NCI-H2227 (cell line): ENCODE measurements around the gene TMEM158.

ENCODE experiments used
- DNase-seq: peaks from one replicate; lab custom pipeline; 2025; ENCODE audit not compliant: unreplicated experiment; lab: John Stamatoyannopoulos, UW

The TMEM158 gene

DNA sequence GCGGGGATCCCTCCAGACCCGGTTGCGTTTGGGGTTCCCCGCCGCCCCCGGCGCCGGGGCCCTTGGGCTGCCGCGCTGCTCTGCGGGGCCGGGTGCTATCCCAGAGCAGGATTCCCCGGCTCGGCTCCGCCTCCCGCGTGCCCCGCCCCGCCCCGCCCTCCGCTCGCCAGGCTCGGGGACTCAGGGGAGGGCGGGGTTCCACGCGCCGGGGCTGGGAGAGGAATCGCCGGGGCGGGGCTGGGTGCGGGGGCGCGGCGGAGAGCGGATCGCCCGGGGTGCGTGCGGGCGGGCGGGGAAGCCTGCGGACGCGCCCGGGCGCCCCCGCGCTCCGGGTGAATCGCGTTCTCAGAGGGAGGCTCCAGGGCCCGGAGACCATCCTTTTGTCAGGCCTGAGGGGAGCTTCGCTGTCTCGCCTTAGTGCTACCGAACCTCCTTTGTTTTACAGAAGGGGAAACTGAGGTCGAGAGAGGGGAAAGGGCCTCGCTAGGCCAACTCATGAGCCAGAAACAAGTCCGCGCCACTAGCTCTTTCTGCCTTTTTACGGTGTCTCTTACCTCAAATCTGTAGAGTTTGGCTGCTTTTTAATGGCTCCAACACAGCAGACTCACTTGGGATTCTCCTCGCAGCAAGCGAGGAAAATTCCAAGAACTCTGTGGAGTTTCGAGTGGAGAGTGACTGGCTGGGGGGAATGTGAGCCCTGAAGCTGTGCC, at the start of gene TMEM158:
TSS of gene TMEM158 (minus strand) at position 82 of the 710 bp plus-strand sequence. CDS start 260 bp downstream, outside the sequence.
- DNase-seq: peak; percentile 78

DNA sequence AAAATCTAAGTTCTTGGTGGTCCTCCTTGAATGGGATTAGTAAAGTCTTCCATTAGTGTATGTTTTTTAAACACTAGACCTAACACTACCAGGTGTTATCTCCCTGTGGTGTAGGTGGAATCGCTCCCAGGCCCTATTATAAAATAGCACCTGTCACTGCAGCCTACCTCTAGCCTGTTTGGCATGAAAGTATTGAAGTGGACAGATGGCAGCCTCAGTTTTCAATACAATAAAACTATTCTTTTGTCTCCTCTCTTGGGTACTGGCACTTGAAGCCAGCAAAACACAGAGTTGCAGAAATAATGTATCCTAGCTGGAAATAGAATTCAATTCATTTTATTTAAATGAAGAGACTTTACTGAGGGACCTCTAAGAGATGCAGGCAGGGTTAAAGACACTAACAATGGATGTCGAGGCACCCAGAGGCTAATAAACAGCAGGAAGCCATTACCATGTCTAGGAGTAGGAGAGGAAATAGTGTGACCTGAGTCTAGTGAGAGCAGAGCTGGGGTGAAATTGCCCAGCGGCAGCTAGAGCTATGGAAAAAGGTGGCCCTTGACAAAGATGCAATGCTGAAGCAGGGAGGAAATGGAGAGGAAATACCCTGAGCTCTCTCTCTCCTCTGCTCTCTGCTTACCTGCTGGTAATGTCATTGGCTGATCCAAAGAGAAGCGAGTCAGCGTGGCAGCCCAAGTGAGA, 49.1 kb upstream of the TMEM158 start:
- DNase-seq: no peak

DNA sequence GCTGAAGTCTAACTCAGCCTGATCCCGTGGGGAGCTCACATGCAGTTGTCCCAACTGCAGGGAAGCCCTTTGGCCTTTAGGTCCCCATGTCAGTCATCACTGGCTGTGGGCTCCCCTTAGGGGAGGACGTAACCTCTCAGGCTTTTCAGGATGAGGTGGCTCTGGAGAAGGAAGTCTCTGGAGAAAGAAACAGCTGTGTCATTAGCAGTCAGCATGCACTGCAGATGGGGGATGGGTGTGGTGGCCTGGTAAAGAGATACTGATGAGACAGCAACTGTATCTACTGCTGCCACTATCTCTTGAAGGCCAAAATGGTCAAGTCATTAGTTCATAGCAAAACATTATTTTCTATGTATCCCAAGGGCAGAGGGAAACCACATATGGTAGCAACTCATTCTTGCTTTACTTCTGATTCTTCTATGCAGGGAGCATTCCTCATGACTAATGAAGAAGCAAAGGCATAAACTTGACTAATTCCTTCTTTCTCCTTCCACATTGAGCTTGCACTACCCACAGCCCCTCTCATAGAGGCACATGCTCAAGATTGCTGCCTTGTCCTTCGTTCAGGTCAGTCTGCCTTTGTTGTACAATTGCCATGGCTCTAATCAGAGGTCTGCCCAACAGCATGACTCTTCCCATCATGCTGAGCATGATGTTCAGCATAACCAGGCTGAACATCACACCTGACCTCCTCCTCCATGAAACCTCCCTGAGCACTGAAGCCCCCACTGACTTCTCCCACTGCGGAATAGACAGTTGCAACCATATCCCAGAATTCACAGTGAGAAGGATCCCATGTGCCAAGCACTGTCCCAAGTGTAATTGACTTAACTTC, 47.8 kb upstream of the TMEM158 start:
- no peak for DNase-seq

DNA sequence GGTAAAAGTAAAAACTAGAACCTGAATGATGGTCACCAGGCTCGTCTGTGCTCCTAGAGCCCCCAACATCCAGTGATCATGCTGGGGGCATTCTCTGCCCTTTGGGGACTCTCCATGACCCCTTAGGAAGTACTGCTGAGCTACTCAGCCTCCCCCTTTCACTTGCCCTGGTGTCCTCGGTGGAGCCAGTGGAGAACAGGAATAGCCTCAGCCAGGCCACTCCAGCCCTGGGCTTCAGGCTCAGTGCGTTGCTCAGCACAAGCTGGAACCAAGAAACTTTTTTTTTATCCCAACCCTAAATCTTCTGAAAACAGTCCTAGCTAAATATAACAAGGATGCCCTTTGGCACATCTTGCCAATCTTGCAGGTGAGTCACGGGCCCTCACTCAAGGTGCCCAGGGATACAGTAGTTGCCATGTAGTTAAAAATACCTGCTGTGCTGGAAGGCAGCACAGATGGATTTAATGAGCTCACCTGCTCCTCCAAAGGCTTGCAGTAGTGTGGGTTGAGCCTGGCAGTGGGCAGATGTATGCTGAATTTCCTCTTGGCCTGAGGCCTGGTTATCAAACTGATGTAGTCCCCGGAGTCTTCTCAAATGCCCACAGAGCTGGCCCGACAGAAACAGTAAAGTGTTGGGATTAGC, 46.9 kb upstream of the TMEM158 start:
- DNase-seq: no peak

DNA sequence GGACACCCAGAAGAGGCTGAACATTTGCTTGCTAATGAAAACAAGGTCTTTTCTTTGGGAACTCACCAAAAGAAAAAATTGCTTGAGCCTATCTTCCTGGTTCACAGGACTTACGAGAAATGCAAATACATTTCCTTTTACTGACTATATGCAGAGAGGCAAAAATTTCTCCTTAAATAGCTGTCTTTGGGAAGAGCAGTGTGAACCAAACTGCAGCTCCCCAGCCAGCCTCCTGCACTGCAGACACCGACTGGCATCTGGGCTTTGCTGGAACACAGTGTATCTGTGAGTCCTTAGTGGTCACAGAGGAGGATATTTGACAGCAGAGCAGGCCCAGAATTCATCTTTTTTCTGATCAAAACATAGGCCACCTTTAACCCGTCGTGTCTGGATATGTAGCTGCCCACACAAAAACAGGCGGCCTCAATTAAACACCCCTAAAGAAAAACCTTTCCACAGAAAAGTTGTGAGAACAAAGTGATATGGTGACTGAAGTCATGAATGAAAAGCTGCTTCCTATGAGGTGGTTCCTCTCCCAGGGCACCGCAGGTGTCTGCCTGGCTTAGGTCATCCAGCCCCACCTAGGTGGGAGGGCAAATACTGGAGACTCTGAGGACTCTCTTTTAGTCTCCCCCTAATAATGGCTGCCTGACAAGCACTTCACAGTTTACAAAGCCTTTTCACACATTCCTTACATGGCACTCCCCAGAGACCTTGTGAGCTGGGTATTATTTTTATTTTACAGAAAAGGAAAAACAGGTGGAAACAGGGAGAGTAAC, 46.1 kb upstream of the TMEM158 start:
- DNase-seq: no peak

DNA sequence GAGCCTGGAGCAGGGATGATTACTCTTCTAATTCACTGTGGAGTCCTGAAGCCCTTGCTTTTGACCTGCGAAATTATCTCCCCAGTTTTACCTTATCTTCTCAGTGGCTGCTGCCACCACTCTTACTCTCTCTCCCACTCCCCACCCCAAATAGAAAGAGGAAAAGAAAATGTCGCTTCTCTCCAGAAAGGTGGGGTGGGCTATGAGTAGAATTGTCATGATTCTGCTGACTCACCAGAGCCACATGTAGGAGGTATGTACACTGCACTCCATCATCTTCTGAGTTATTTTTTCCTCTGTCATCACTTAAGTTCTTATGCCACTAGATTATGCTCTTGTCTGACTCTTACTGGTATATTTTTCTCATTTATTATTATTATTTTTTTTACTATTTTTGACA, 43.9 kb upstream of the TMEM158 start:
- peak; percentile 34 for DNase-seq

DNA sequence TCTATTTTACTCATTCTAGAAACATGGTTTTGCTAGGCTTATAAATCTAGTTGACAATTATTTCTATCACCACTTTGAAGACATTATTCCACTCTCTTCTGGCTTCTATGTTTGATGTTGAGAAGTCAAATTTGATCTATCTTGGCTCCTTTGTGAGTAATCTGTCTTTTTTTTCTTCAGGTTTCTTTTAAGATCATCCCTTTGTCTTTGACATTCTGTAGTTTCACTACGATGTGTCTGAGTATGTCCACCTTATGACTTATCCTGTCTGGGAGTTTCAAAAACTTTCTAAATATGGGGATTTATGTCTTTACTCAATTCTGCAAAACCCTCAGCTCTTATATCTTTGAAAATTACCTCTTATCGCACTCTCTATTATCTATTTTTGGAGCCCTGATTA, 41.0 kb upstream of the TMEM158 start:
- DNase-seq: no peak

DNA sequence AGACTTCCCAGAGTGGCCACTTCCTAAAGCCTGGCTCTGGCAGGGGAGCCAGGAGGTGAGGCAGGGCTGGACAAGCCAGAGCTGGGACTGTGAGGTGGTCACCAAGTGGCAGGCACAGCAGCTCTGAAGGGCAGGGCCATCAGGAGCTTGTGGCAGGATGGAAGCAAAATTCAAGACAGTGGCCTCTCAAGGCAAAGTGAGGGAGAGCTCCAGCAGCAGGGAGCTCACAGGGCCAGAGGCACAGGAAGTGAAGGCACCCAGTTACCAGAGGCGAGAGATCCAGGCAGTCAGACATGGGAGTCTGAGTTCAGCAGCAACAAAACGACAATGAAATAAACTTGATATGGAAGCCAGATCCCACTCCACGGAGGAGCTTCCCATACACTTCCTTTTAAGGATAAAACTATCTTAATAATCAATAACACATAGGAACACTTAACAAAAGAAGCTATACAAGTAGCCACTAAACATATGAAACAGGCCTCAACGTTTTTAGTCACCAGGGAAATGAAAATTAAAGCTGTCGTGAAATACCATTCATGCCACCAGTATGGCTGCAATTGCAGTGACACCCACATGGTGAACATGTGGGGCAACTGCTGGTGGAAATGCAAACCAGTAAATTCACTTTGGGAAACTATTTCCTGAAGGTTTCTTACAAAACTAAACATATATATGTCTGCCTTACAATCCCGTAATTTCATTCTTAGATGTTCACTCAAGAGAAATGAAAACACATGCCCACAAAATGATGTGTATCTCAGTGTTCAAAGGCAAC, 35.4 kb upstream of the TMEM158 start:
- DNase-seq: no peak

DNA sequence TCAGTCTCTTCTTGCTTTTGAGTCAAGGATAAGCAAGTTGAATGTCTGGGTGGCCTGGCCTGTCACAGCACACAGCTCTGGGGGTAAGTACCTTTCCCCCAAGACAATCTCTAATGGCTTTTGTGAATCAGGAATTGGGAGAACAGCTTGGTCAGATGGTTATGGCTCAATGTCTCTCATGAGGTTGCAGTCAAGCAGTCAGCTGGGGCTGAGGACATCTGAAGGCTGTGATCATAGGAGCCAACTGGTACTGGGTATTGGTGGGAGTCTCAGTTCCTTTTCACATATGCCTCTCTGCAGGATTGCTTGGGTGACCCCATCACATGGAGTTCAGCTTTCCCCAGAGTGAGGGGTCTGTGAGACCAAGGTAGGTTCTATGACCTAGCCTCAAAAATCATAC, 33.0 kb upstream of the TMEM158 start:
- no peak for DNase-seq

DNA sequence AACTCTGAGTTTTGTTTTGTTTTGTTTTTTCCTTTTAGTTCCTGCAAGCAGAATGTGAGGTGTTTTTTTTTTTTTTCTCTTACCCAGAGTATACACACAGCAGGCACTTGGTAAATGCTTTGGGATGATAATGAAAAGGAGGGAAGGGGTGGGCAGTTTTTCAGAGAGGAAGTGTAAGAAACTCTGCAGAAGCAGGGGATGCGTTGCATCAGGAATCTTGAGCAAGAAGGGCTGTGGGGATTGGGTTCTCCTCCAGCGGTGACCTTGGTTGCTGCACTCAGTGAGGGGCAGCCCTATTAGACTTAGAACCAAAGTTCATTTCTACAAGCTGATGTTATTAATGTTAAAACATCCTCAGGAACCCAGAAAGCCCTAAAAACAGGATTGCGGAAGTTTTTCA, 32.2 kb upstream of the TMEM158 start:
- no peak for DNase-seq

DNA sequence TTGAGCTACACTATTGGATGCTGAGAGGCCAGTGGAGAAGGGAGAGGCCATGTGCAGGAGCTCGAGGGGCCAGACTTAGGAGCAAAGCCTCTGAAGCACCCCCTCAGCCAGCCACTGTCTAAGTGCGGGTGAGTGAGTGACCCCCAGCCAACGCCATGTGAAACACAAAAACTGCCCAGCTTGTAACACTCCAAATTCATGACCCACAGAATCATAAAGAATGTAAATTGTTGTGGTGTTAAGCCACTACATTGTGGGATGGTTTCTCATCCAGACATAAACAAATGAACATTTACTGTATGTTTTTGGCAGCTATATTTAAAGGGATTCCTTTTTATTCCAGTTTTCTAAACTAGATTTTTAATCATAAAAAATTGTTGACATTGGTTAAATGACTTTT, 27.2 kb upstream of the TMEM158 start:
- no peak for DNase-seq

DNA sequence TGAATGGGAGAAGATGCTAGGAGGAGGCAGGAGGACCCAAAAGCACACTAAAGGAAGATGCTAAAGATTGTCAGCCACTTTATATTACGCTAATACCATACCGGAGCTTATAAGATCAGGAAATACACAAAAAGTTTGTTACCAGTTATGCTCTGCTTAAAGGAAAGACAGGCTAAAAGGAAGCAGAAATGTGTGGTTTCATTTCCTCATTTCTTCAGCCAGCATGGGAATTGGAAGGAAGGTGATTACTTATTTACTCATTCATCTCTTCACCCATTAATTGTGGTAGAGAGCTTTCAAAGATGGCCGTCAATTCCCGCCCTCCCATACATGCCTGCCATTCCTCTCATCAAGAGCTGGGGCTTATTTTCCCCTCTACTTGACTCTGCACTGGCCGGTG, 26.7 kb upstream of the TMEM158 start:
- DNase-seq: no peak

DNA sequence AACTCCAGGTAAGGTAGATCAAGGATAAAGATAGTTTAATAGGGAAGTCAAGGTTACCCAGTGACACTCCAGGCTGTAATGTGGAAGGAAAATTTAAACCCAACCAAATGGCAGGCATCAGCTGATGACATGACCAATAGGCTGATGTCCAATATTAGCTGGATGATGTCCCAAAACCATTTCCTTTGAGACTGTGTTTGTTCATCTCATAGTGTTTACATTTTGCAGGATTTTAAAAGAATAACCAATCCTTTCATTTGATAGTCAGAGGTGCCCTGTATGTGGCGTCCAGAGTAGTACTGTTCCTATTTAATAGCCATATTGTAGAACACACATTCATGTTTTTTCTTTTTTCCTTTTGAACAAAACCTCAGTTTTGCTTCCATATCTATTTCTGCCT, 23.3 kb upstream of the TMEM158 start:
- DNase-seq: no peak

DNA sequence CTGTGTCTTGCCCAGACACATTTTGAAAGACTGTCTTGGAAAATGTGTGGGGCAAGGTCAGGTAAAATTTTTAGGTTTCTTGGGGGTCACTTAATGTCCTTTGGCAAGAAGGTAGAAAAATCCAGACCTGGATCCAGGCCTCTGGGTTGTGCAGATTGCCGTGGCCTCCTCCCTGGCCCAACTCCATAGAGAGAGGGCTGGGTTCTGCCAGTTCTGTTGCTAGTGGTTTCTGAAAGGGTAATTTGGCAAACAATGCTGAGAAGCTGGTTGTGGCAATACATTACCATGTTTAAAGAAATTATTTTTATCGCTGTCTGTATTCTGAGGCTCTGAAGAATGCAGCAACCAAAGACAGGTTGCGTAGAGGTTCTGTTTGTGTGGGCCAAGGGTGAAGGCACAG, 20.2 kb upstream of the TMEM158 start:
- no peak for DNase-seq

DNA sequence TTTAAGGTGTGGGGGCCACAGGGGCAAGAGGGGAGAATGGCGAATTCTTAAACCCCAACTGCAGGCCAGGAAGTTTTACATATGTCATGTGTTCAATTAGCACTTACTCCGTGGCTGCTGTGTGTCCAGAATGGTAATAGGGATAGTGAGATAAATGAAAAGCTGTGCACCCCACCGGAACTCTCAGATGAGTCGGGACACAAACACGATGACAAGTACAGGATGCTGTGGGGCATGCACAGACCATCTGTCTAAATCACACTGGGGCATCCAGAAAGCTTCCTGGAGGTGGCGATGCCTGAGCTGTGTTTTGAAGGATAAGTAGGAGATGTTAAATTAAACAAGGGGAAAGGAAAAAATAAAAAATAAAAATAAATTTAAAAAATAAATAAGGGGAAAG, 18.3 kb upstream of the TMEM158 start:
- no peak for DNase-seq

DNA sequence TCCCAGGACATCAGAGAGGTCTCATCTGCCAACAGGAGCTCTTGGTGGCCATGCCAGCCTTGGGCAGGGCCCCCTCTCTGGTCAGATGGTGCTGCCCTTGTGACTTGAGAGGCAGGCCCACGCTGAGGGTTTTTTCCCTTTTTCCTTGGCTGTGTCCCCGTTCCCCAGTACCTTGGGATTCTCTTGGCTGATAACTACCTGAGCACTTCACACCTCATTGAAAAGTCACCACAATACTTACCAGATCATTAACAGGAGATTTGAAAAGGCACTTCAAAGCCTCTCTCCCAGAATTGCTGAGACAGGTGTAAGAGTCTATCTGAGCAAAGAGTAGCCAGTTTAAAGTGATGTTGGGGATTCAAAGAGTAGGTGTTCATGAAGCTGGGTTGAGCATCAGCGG, 15.1 kb upstream of the TMEM158 start:
- DNase-seq: no peak

DNA sequence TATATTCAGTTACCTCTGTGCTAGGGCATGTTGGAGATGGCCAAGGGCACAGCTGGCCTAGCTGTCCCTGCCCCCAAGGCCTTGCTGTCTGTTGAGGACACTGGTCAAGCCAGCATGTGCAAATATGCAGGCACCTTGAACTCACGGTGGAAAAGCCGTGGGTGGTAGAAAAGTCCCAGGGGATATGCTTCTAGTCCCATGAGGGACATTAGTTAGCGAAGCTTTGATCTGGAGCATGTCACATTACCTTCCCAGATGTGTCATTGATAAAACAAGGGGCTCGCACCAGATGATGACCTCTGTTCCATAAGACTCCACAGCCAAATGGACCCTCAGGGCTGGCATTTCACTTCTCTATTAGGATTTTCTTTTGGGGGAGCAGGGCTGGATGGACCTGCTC, 14.2 kb upstream of the TMEM158 start:
- no peak for DNase-seq

DNA sequence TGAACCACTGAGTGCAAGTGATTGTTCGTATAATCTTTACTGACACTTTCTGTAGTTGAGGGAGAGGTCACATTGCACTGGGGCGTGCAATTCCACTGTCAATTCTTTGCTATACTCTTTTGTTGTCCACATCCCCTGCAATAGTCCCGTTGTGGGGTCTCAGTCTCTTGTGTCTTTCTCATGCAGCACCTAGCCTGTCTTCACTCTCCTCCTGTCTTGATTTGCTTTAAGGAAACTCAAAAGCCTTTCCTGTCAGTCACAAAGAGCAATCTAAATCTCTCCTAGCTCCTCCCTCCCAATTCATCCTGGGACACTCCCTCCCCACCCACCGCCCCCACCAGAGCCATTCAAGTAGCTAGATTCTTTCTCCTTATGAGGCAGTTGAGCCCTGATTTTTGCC, 13.2 kb upstream of the TMEM158 start:
- no peak for DNase-seq

DNA sequence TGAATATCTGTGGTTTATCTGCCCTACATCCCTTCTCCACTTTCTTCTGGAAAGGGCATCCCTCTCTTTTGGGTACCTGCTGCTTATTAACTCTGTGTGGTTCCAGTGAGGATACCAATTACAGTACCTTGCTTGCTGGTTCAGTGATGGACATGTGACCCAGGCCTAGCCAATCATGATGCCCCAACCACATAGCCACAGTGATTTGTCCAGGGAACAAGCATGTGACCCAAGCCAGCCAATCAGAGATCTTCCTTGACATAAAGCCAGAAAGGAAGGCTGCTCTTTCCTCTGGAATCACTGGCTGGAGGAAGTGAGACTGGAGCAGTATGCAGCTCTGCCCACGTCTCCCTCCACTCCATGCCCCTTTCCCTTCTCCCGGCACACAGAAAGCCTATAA, 10.9 kb upstream of the TMEM158 start:
- no peak for DNase-seq

DNA sequence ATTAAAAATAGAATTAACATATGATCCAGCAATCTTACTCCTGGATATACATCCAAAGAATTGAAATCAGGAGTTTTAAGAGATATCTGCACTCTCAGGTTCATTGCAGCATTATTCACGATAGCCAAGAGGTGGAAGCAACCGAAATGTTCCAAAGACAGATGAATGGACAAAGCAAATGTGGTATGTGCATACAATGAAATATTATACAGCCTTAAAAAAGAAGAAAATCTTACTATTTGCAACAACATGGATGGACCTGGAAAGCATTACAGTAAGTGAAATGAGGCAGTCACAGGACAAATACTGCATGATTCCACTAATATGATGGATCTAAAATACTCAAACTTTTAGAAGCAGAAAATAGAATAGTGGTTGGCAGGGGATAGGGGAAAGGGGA, 9.3 kb upstream of the TMEM158 start:
- DNase-seq: no peak
